ENCODE measurements around the gene ISLR2. TPM values are rescaled to one million over a fixed set of nuclear protein-coding genes. Genes with fewer than 3 reads are reported as not detected.

The ISLR2 gene
- polyA plus RNA-seq, 4 donors = 1.0 to 15.5 (median 2.3) TPM

- DNase-seq (ENCODE audit: low read depth in 4 of 4, low spot score in 3 of 4) = no peak
Observed at GRCh38 chr15:74174958-74175253, 44.5 kb downstream of the ISLR2 start.

GRCh38 chr15:74175271-74176191 lies 45.1 kb downstream of the ISLR2 start:
- DNase-seq (ENCODE audit: low read depth in 4 of 4, low spot score in 3 of 4) = no peak

- DNase-seq (ENCODE audit: low read depth in 4 of 4, low spot score in 3 of 4) = no peak
Observed at GRCh38 chr15:74176262-74177214, 46.2 kb downstream of the ISLR2 start.

GRCh38 chr15:74178326-74179100 lies 48.1 kb downstream of the ISLR2 start:
- no peak for DNase-seq (ENCODE audit: low read depth in 4 of 4, low spot score in 3 of 4)

GRCh38 chr15:74179101-74179841 lies 48.9 kb downstream of the ISLR2 start:
- DNase-seq (ENCODE audit: low read depth in 4 of 4, low spot score in 3 of 4) = no peak

- DNase-seq (ENCODE audit: low read depth in 4 of 4, low spot score in 3 of 4) = no peak
Observed at GRCh38 chr15:74179983-74180880, 49.8 kb downstream of the ISLR2 start.

GRCh38 chr15:74180881-74181602 lies 50.7 kb downstream of the ISLR2 start:
- no peak for DNase-seq (ENCODE audit: low read depth in 4 of 4, low spot score in 3 of 4)

GRCh38 chr15:74182131-74182530 lies 51.7 kb downstream of the ISLR2 start:
- DNase-seq (ENCODE audit: low read depth in 4 of 4, low spot score in 3 of 4) = no peak

GRCh38 chr15:74184582-74185091 lies 54.3 kb downstream of the ISLR2 start:
- no peak for DNase-seq (ENCODE audit: low read depth in 4 of 4, low spot score in 3 of 4)

GRCh38 chr15:74185710-74186348 lies 55.4 kb downstream of the ISLR2 start:
- DNase-seq (ENCODE audit: low read depth in 4 of 4, low spot score in 3 of 4) = no peak

Other genes with a start within 250 kb of the ISLR2 start
- gene LOXL1, start 204.1 kb upstream of the ISLR2 start, polyA plus RNA-seq (ENCODE audit: insufficient read length in 4 of 4) = 10 to 100 TPM; 75.0 to 83.8 (median 81.9) TPM
- gene STOML1, start 138.3 kb upstream of the ISLR2 start, polyA plus RNA-seq (ENCODE audit: insufficient read length in 4 of 4) = 10 to 100 TPM; 11.6 to 14.9 (median 12.7) TPM
- 10 to 100 TPM; 25.8 to 40.1 (median 33.3) TPM for gene PML, start 135.9 kb upstream of the ISLR2 start, polyA plus RNA-seq (ENCODE audit: insufficient read length in 4 of 4)
- gene GOLGA6A, start 48.0 kb upstream of the ISLR2 start, polyA plus RNA-seq (ENCODE audit: insufficient read length in 4 of 4) = under 1 TPM in 3 of 4 donors, not detected in 1; 0.33 to 0.66 (median 0.34) TPM
- gene ISLR, start 43.1 kb downstream of the ISLR2 start, polyA plus RNA-seq (ENCODE audit: insufficient read length in 4 of 4) = 100 to 1,000 TPM in 1 of 4 donors, 10 to 100 TPM in 3; 57.4 to 515 (median 72.8) TPM
- gene STRA6, start 72.2 kb downstream of the ISLR2 start, polyA plus RNA-seq (ENCODE audit: insufficient read length in 4 of 4) = 10 to 100 TPM; 23.9 to 57.7 (median 40.7) TPM
- gene CCDC33, start 105.7 kb downstream of the ISLR2 start, polyA plus RNA-seq (ENCODE audit: insufficient read length in 4 of 4) = 1 to 10 TPM; 2.8 to 9.2 (median 3.9) TPM
- 1 to 10 TPM; 1.1 to 6.0 (median 1.9) TPM for gene CYP11A1, start 237.1 kb downstream of the ISLR2 start, polyA plus RNA-seq (ENCODE audit: insufficient read length in 4 of 4)